Psoas muscle (tissue), 8 donors: ENCODE data around the gene CIAO2B. TPM values are rescaled to one million over a fixed set of nuclear protein-coding genes. Genes with fewer than 3 reads are reported as not detected.

Experiments
- ATAC-seq, 4 donors: fragments of 200-7000 bp; cut with Tn5 transposase; one replicate each; pipeline ENCODE4 v1.9.1; 2020; ENCODE audit warnings: moderate library complexity in 3 of 4, mild to moderate bottlenecking in 2 of 4
- DNase-seq, 2 donors: peaks; one replicate each; pipeline ENCODE4 v3.0.0-alpha.2; 2020
- H3K27ac ChIP-seq: fragments of 200-600 bp; one replicate; pipeline ENCODE4 v1.8.0; 2022
- H3K27me3 ChIP-seq, 3 donors: fragments of 200-600 bp in 1 of 3; one replicate each; pipeline versions ENCODE4 v1.6.1 to v1.8.0; 2013 to 2022; ENCODE audit warnings: low read length in 2 of 3, mild to moderate bottlenecking in 2 of 3, moderate library complexity in 1 of 3; ENCODE audit not compliant: insufficient read depth in 3 of 3
- H3K36me3 ChIP-seq, 2 donors: fragments of 200-600 bp in 1 of 2; one replicate each; pipeline versions ENCODE4 v1.6.1 to v1.8.0; 2013 to 2022; ENCODE audit warnings: low read depth in 1 of 2, mild to moderate bottlenecking in 1 of 2, moderate library complexity in 1 of 2; ENCODE audit not compliant: insufficient read depth in 1 of 2
- H3K4me1 ChIP-seq: fragments of 200-600 bp; one replicate; pipeline ENCODE4 v1.8.0; 2022
- H3K4me3 ChIP-seq: fragments of 200-600 bp; one replicate; pipeline ENCODE4 v1.8.0; 2022; ENCODE audit warnings: mild to moderate bottlenecking
- H3K9me3 ChIP-seq: fragments of 200-600 bp; one replicate; pipeline ENCODE4 v1.8.0; 2022
- WGBS, 3 donors: extraction: QIAGEN DNeasy Blood & Tissue Kit; methylation state at CpG; one replicate each; pipeline versions ENCODE4 v1.1.6 to v1.1.7; 2013; 5-methylcytosine and 5-hydroxymethylcytosine counted together
- intact Hi-C, 2 donors: fragments of 100-400 bp; cut with DNase I; formaldehyde crosslinking; loops; one replicate each; pipeline versions ENCODE4 v1.11.0 to v1.14.2; 2022
- polyA plus RNA-seq, 3 donors: library from polyadenylated mRNA; stranded (reverse); fragments of 200-250 nt; gene quantifications; one replicate each; pipeline ENCODE4 v1.2.3, GENCODE V29; 2013
- total RNA-seq, 4 donors: library from RNA; stranded (reverse); fragmentation: NEBNext Ultra II Directional in 2 of 4; extraction: Animal tissue kit (Norgen Biotek cat#: 25700) in 2 of 4; gene quantifications; one replicate each; pipeline versions ENCODE4 v1.2.1 to v1.2.4, GENCODE V29; 2021 to 2023
- TF ChIP-seq, protein P1 (sequence below): fragments of 200-600 bp; IDR thresholded peaks from one replicate; pipeline ENCODE4 v1.8.0; 2022; ENCODE audit warnings: antibody characterized with exemption
- donor health status: healthy with polysubstance abuse.
- donor health status: DM: no; HTN: no; CAD: no; lungs with moderate emphysema.
- donor health status: Bipolar disorder and iron deficiency.
- donor health status: healthy.
- donor health status: DM: yes; HTN: yes; CAD: no.
- donor health status: DM: no; HTN: no; CAD: no.
- donor health status: DM: no; HTN: no; CAD: no.
- donor health status: DM: yes; HTN: yes; CAD: no.

The CIAO2B gene
- total and polyA plus RNA-seq, 7 donors: 145 to 818 (median 346) TPM

DNA sequence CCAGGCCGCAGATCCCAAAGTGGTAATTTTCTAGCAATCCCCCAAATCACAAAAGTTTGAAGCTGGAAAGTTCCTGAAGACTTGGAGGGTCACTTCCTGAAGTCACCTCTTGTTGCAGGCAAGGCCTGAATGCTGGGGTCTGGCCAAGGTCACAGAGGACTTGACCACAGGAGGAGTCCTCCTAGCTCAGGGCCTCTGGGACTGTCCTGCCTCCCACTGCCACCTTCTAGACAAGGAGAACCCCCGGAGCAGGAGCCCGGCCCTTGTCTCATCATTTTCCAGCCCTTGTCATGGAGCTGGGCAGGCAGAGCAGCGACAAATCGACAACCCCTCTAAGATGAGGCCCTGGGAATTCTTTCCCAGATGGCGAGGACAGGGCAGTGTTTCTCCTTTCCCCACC is 15.8 kb downstream of the CIAO2B start:
- ATAC-seq (no peak), DNase-seq (no peak)
- TF ChIP-seq, protein P1, sequence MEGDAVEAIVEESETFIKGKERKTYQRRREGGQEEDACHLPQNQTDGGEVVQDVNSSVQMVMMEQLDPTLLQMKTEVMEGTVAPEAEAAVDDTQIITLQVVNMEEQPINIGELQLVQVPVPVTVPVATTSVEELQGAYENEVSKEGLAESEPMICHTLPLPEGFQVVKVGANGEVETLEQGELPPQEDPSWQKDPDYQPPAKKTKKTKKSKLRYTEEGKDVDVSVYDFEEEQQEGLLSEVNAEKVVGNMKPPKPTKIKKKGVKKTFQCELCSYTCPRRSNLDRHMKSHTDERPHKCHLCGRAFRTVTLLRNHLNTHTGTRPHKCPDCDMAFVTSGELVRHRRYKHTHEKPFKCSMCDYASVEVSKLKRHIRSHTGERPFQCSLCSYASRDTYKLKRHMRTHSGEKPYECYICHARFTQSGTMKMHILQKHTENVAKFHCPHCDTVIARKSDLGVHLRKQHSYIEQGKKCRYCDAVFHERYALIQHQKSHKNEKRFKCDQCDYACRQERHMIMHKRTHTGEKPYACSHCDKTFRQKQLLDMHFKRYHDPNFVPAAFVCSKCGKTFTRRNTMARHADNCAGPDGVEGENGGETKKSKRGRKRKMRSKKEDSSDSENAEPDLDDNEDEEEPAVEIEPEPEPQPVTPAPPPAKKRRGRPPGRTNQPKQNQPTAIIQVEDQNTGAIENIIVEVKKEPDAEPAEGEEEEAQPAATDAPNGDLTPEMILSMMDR: no peak
- Histone ChIP-seq H3K4me3 (no peak overlapping the region), H3K27ac (no peak overlapping the region), H3K9me3 (no peaks in the 10 kb centered on the region), H3K36me3 (peaks cover 0 to 14% of the 10 kb centered on the region in 2 donors), H3K4me1 (no peaks in the 10 kb centered on the region), H3K27me3 (no peaks in the 10 kb centered on the region)
- 90 to 94% (median 92%) methylated on average over 6 of the region's 6 CpGs for WGBS, 3 donors
- intact Hi-C loops: loop anchor here in 1 of 2 donors (2.0 kb wide), 1 partner anchor 16 kb away; no protein-coding TSS in a partner anchor

DNA sequence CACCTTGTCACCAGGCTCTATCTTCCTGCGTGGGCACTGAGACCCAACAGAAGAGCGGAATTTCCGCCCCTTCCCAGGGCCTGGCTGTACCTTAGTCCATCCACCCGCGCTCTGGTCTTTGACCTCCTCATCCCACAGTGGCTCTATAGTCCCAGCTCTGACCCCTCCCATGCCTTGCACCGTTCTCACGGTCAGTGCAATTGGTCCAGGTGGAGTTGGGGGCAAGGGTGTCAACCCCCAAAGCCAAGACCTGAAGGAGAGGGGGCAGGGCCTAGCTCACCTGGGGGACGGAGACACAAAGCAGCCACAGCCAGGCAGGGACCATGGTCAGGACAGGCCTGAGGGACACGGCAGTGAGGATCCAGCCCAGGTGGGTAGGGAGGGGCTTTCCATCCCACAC is 16.5 kb downstream of the CIAO2B start:
- TF ChIP-seq, protein P1: no peak
- no peaks in the 10 kb centered on the region for H3K4me1 ChIP-seq
- DNase-seq: no peak

DNA sequence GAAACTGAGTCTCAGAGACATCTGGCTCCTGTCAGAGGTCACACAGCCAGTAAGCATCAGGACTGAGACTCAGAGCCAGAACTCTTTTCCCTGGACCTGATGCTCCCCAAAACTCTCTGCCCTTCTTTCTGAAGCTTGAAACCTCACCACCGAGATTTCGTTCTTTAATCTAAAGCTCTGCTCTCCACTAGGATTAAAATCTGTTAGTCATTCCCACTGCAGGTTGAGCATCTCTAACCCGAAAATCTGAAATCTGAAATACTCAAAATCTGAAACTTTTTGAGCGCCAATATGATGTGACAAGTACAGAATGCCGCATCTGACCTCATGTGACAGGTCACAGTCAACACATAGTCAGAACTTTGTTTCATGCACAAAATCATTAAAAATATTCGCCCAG is 17.7 kb downstream of the CIAO2B start:
- no peaks in the 10 kb centered on the region for H3K36me3 ChIP-seq
- TF ChIP-seq, protein P1: no peak
- H3K27ac ChIP-seq: no peak overlapping the region
- H3K4me3 ChIP-seq: no peak overlapping the region
- H3K4me1 ChIP-seq: no peaks in the 10 kb centered on the region
- H3K9me3 ChIP-seq: no peaks in the 10 kb centered on the region
- intact Hi-C loops: no loop called here
- no peaks in the 10 kb centered on the region for H3K27me3 ChIP-seq
- no peak for DNase-seq
- ATAC-seq: no peak
- 85 to 96% (median 90%) methylated on average over 6 of the region's 6 CpGs for WGBS, 3 donors

More for the DNA sequence above, 16.5 kb downstream of the CIAO2B start:
- H3K27me3 ChIP-seq: no peaks in the 10 kb centered on the region
- H3K4me3 ChIP-seq: no peak overlapping the region
- H3K9me3 ChIP-seq: no peaks in the 10 kb centered on the region
- H3K36me3 ChIP-seq: peaks cover 0 to 8% of the 10 kb centered on the region in 2 donors
- 89 to 90% (median 90%) methylated on average over 9 of the region's 9 CpGs for WGBS, 3 donors
- intact Hi-C loops: loop anchor here in 1 of 2 donors (2.0 kb wide), 1 partner anchor 15 kb away; no protein-coding TSS in a partner anchor
- no peak for ATAC-seq
- no peak overlapping the region for H3K27ac ChIP-seq

DNA sequence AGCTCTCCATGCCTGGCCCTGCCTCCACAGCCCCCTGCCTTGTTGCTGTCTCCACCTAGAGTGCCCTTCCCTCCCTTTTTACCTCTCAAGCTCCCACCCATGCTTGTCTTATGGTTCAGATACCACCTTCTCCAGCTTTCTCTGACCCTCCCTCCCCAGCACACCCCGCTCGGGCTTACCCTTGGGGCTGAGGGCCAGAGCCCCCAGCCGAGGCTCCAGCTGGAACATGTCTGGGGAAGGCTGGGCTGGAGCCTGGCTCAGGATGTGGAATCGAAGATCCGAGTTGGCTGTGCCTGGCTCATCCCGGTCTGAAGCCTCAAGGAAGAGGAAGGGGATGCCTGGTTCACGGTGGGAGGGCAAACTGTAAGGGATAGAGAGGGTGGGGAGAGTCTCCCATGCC is 19.2 kb downstream of the CIAO2B start:
- DNase-seq (no peak), ATAC-seq (no peak)
- Histone ChIP-seq H3K9me3 (no peaks in the 10 kb centered on the region), H3K4me3 (no peak overlapping the region), H3K27ac (no peak overlapping the region), H3K27me3 (peaks cover 0 to 2% (median 0%) of the 10 kb centered on the region in 3 donors), H3K36me3 (no peaks in the 10 kb centered on the region), H3K4me1 (no peaks in the 10 kb centered on the region)
- intact Hi-C loops: no loop called here
- TF ChIP-seq, protein P1: no peak
- 65 to 73% (median 69%) methylated on average over 7 of the region's 7 CpGs for WGBS, 3 donors

DNA sequence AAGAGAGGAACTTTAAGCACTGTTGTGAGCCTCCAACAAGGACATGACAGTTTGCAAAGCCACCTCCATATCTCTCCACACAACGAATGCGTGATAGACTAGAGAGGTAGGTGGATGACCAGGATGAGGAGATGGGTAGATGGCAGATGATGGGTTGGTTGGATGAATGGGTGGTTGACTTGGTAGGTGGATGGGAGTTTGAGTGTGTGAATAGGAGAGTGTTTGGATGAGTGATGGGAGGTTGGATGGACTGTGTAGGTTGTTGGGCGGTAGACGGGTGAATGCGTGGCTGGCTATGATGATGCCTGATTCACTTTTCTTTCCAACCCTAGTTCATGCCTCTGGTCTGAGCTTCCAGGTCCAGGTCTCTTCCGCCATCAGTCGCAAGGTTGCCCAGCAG is 19.7 kb downstream of the CIAO2B start:
- intact Hi-C loops: no loop called here
- no peaks in the 10 kb centered on the region for H3K4me1 ChIP-seq
- 96 to 97% (median 96%) methylated on average over 7 of the region's 7 CpGs for WGBS, 3 donors
- DNase-seq (no peak), ATAC-seq (no peak)
- no peaks in the 10 kb centered on the region for H3K9me3 ChIP-seq
- no peak overlapping the region for H3K27ac ChIP-seq
- H3K36me3 ChIP-seq: no peaks in the 10 kb centered on the region
- TF ChIP-seq, protein P1: no peak
- no peak overlapping the region for H3K4me3 ChIP-seq
- H3K27me3 ChIP-seq: peaks cover 0 to 2% (median 0%) of the 10 kb centered on the region in 3 donors
